CD4-positive, alpha-beta T cell treated with Interferon gamma for 1 hour (primary cell): ENCODE data around the gene SNX30.

Experiments
- DNase-seq: peaks from one replicate; pipeline ENCODE4 v3.0.0-alpha.2; 2020

Gene SNX30

DNA sequence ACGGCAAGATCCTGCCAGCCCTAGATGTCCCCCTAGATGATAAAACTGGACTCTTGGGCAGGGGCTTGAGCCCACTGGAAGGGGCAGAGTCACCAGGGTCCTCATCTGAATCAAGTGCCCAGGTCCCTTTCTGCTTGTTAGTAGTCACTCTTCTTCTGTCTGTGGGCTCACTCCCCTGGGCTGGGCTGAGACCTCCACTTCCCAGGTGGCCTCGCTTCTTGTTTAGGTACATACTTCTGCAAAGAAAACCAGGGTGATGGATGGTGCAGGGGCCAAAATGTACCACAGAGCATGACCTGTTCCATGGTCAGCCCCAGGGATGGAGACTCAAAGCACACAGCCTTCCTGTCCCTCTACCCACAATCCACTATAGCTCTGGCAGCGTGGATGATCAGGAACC, 141.0 kb downstream of the SNX30 start:
- no peak for DNase-seq

GRCh38 chr9:112892981-112893380, 142.4 kb downstream of the SNX30 start:
- DNase-seq, result no peak

DNA sequence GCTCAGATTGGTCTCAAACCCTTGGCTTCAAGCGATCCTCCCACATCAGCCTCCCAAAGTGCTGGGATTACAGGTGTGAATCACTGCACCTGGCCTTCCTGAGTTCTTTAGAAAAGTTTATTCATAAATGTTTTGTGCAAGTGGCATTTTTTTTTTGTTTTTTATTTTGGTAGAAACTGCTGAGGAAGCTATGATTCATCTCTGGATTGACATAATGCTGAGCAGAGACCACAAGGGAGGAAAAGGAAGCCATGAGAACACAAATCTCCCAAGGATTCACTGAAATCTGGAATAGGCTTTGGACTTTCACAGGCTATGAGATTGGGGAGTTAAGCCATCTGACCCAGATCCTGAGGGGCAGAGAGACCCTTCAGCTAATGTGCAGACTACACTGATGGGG, 143.5 kb downstream of the SNX30 start:
- DNase-seq, result no peak

DNA sequence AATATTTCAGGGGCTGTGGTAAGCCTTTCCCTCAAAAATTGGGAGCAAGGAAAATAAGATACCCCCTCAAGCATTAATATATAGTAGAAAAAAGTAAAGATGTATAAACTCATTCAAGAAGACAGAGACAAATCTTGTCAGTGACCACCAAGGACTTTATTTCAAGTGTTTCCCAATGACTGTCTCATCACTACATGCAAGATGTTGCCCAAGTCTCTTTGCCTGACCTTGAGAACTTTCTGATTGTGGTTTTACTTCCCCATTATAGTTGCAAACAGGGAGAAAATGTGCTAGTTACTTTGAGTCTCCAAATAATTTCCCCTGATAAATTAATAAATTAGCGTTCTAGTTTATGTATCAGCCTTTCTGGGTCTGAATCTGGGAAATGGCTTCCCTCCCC, 144.1 kb downstream of the SNX30 start:
- no peak for DNase-seq

- no peak for DNase-seq
These were observed 145.6 kb downstream of the SNX30 start for GRCh38 chr9:112896131-112896530.

- DNase-seq, result no peak
These were observed 148.3 kb downstream of the SNX30 start for GRCh38 chr9:112898872-112899311.

GRCh38 chr9:112900488-112900887, 149.9 kb downstream of the SNX30 start:
- DNase-seq, result no peak

DNA sequence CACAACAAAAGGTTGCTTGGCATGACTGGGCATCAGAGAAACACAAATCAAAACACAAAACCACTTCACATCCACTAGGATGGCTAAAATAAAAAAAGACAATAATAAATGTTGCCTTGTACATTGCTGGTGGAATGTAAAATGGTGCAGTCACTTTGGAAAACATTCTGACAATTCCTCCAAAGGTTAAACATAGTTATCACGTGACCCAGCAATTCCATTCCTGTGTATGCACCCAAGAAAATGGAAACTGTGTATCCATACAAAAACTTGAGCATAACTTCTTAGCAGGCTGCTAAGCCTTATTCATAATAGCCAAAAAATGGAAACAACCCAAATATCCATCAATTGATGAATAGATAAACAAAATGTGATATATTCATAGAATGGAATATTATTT, 150.3 kb downstream of the SNX30 start:
- no peak for DNase-seq

DNA sequence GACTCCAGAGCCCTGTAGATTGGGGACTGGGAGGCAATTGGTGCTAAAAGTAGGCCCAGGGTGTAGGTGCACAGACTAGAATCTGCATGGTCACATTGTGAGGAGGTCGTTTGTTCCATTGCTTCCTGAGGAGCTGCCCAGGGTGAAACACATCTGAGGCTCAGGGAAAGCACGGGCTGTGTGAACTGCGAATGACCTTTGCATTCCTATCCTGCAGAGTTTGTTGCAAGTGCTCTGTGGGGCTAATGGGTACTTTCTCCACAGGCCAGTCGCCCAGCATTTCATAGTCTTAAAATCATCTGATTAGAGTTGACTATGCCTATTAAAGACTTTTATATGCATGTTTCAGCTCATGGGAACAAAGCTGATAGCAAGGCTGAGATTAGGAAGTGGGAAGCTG, 154.5 kb downstream of the SNX30 start:
- no peak for DNase-seq

DNA sequence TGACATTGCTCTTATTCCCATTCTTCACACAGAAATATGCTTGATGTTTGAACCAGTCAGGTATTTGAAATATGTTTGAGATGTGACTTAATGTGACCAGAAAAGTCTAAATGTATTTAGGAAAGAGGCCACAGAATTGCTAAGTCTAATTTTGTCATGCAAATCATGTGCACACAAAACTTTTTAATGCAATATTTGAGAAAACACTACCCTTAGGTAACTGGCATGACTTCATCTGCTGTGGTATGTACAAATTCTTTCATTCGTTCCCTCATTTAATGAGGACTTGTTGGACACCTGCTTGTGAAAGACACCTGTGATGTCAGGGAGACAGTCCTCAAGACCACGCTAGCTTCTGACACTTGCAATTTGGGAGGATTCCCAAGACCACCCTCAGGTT, 161.2 kb downstream of the SNX30 start:
- no peak for DNase-seq

DNA sequence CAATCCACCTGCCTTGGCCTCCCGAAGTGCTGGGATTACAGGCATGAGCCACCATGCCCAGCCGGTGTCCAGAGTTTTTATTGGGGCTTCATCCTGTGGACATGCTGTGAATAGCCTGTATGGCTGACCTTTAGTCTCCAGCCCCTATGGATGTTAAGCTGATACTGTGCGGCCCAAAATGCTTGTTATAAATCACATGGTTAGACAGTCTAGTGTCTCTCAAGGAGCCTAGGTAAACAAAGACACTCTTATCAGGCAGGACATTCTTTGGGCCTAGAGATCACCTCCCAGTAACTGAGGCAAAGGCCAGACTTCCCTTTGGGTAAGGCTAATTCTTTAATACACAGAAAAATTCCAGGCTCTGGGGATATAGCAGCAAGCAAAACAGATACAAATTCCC, 162.1 kb downstream of the SNX30 start:
- DNase-seq, result no peak

DNA sequence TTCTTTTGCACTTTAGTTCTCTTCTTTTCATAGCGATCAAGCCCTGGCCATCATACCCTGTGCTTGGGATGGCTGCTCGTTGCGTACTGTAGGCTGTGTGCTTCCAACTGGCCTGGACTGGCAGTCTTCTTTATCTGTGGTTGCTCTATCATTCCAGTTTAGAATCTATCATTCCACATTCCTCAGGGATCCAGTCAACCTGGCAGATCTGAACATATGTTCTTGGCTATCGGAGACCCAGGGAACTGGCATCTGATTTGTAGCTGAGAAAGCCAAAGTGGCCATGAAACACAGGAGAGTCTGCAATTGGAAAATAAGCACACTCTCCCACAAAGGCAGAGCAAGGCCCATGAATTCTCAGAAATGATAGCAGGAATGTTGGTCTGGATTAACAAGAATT, 162.8 kb downstream of the SNX30 start:
- DNase-seq, result no peak

- DNase-seq, result no peak
These were observed 164.0 kb downstream of the SNX30 start for GRCh38 chr9:112914524-112914923.

DNA sequence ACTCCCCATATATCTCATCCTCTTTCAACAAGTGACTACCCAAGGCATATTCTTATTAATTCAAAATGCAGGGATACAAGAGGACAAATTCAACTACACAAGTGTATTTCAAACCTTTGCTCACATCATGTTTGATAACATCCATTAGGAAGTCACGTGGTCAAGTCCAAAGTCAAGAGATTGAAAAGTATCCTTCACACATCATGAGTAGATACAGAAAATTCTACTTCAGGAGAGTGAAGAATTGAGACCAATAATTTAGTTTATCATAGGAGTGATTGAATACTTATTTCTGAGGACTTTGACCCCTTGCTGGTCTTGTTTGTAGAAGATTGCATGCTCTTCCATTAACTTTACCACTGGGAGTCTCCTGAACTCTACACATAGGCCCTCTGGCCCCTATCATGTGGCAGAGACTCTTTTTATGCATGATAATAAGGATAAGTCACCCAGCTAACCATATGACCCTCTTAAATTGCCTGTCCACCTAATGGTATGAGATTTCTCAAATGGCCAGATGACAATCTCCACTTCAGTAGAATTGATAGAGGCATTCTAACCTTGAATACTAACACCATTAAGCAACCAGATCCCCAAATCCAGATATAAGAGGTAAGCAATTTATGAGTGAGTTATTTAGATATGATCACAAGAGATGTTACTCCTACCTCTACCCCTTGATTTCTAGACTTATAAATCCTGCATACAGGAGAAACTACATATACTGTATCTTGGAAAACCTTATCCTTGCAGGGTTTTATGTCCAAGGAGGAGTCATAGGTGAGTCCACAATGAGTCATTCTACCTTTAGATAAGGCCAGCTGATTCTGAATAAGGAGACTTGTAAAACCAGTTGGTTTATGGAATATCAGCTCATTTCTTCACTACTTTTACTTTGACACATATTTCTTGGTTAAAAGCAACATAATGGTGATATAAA, 166.8 kb downstream of the SNX30 start:
- DNase-seq, result no peak

- no peak for DNase-seq
These were observed 167.4 kb downstream of the SNX30 start for GRCh38 chr9:112917987-112918362.

GRCh38 chr9:112921549-112921948, 171.0 kb downstream of the SNX30 start:
- no peak for DNase-seq
